K562 (cell line): ENCODE results near the gene RABL6. TPM values are rescaled to one million over a fixed set of nuclear protein-coding genes. Genes with fewer than 3 reads are reported as not detected.

Source experiments
- ATAC-seq: fragments of 200-7000 bp; cut with Tn5 transposase; 3 replicates; pipeline ENCODE4 v1.9.1; 2020; ENCODE audit warnings: moderate library complexity
- BruUV-seq: library from RNA; stranded (reverse); fragments of 400-500 nt; replicated peaks from 2 replicates; lab custom pipeline; 2021; lab: Mats Ljungman, UMichigan
- CTCF ChIA-PET: fragments of 300-600 bp; formaldehyde crosslinking; extraction: SDS; loops from one replicate; lab custom pipeline; 2021; ENCODE audit warnings: low intra/inter-chr PET ratio; lab: Yijun Ruan, JAX
- POLR2A ChIA-PET: fragments of 300-600, 350-650 bp; sonication (Branson Sonifier 250); formaldehyde crosslinking; extraction: SDS; loops from one replicate; lab custom pipeline; 2021; ENCODE audit warnings: antibody characterized with exemption, inconsistent platforms; lab: Yijun Ruan, JAX
- DNase-seq, 4 experiments: peaks; one replicate each; pipeline versions ENCODE4 v3.0.0 to v3.0.0-alpha.2; 2011 to 2018; ENCODE audit warnings: low spot score in 3 of 4, mixed read lengths in 3 of 4; ENCODE audit errors: extremely low read depth in 1 of 4
- FAIRE-seq: peaks from 2 replicates; lab custom pipeline; 2011; peaks lifted over from hg19 to GRCh38; lab: Jason Lieb, UNC
- H2AFZ ChIP-seq: 2 replicates; pipeline ENCODE4 v1.6.0; 2011; ENCODE audit warnings: low read depth, low read length, control low read depth, inconsistent platforms
- H3K27ac ChIP-seq: fragments of 200-600 bp; 3 replicates; pipeline ENCODE4 v1.8.0; 2011; ENCODE audit warnings: low read depth, mild to moderate bottlenecking, control low read depth, inconsistent platforms, low read length, moderate library complexity, mixed read lengths; ENCODE audit errors: extremely low read depth
- H3K27me3 ChIP-seq, 2 experiments: fragments of 300-600 bp in 1 of 2; 2 replicates in 1 of 2; 3 replicates in 1 of 2; pipeline versions ENCODE4 v1.6.0 to v1.8.0; 2011; ENCODE audit warnings: inconsistent platforms in 2 of 2, low read length in 2 of 2, mild to moderate bottlenecking in 1 of 2, mixed read lengths in 1 of 2, moderate library complexity in 1 of 2; ENCODE audit not compliant: control insufficient read depth in 2 of 2, insufficient read depth in 2 of 2
- H3K36me3 ChIP-seq: fragments of 300-600 bp; 3 replicates; pipeline ENCODE4 v1.8.0; 2011; ENCODE audit warnings: mild to moderate bottlenecking, low read length, inconsistent platforms; ENCODE audit not compliant: control insufficient read depth, insufficient read depth
- H3K4me1 ChIP-seq, 2 experiments: fragments of 200-600 bp in 1 of 2; replicated peaks in 1 of 2; 2 replicates in 1 of 2; 3 replicates in 1 of 2; pipeline versions ENCODE4 v1.5.1 to v1.8.0; 2011; ENCODE audit warnings: inconsistent platforms in 2 of 2, low read length in 2 of 2, mild to moderate bottlenecking in 1 of 2, mixed read lengths in 1 of 2, moderate library complexity in 1 of 2; ENCODE audit not compliant: control insufficient read depth in 2 of 2, insufficient read depth in 2 of 2
- H3K4me2 ChIP-seq: 2 replicates; pipeline ENCODE4 v1.6.1; 2011; ENCODE audit warnings: low read length, control low read depth, inconsistent platforms, mixed read lengths; ENCODE audit not compliant: insufficient read depth
- H3K4me3 ChIP-seq: fragments of 200-600 bp; sonication (generic), shearing (Covaris generic); 2 replicates; pipeline ENCODE4 v1.5.1; 2016; ENCODE audit warnings: control low read depth, inconsistent platforms
- H3K79me2 ChIP-seq: fragments of 200-600 bp; 3 replicates; pipeline ENCODE4 v1.8.0; 2011; ENCODE audit warnings: low read length, inconsistent platforms; ENCODE audit not compliant: control insufficient read depth, insufficient read depth
- H3K9ac ChIP-seq, 2 experiments: 2 replicates each; pipeline versions ENCODE4 v1.6.0 to v1.6.1; 2011; ENCODE audit warnings: low read depth in 2 of 2, low read length in 2 of 2, control low read depth in 1 of 2, inconsistent platforms in 1 of 2, mild to moderate bottlenecking in 1 of 2, mixed read lengths in 1 of 2; ENCODE audit not compliant: insufficient read depth in 1 of 2
- H3K9me1 ChIP-seq: one replicate; pipeline ENCODE4 v1.6.0; 2011; ENCODE audit warnings: inconsistent platforms, mild to moderate bottlenecking, low read length, moderate library complexity; ENCODE audit not compliant: control insufficient read depth, insufficient read depth
- H3K9me3 ChIP-seq: replicated peaks from 2 replicates; pipeline ENCODE4 v1.5.1; 2011; ENCODE audit warnings: low read depth, low read length, inconsistent platforms; ENCODE audit not compliant: control insufficient read depth, insufficient read depth
- H4K20me1 ChIP-seq: replicated peaks from 2 replicates; pipeline ENCODE4 v1.6.1; 2011; ENCODE audit warnings: low read length, inconsistent platforms, mixed read lengths; ENCODE audit not compliant: control insufficient read depth, insufficient read depth
- DLX4 ChIP-seq: fragments of 250-450 bp; sonication (Bioruptor Pico); IDR thresholded peaks from 2 replicates; pipeline ENCODE4 v1.6.1; 2021; ENCODE audit warnings: mild to moderate bottlenecking
- FOXA1 ChIP-seq: fragments of 450-650 bp; IDR thresholded peaks from 2 replicates; pipeline ENCODE4 v1.6.1; 2016; ENCODE audit warnings: mild to moderate bottlenecking, borderline replicate concordance
- MIER1 ChIP-seq: fragments of 450-650 bp; IDR thresholded peaks from 2 replicates; pipeline ENCODE4 v1.6.1; 2016; ENCODE audit warnings: antibody characterized with exemption, mild to moderate bottlenecking, low read depth
- PHB ChIP-seq: fragments of 250-450 bp; sonication (Bioruptor Pico); IDR thresholded peaks from 2 replicates; pipeline ENCODE4 v1.5.0; 2021
- ZNF436 ChIP-seq: fragments of 250-450, 450-650 bp; sonication (Bioruptor Pico); formaldehyde crosslinking; IDR thresholded peaks from 2 replicates; pipeline ENCODE4 v1.7.0; 2020; ENCODE audit warnings: mild to moderate bottlenecking
- ZNF589 ChIP-seq: fragments of 200-800 bp; sonication (Bioruptor generic); IDR thresholded peaks from 2 replicates; pipeline ENCODE4 v1.6.1; 2016; ENCODE audit warnings: low read depth, missing genetic modification characterization, missing compliant biosample characterization
- WGBS: fragments of 100-300 bp; shearing (Covaris generic); methylation state at CpG from one replicate; pipeline ENCODE4 v1.1.6; 2016; ENCODE audit warnings: low coverage, mixed read lengths; ENCODE audit not compliant: insufficient coverage; ENCODE audit errors: missing lambda C conversion rate; 5-methylcytosine and 5-hydroxymethylcytosine counted together
- in situ Hi-C: fragments of 300-500 bp; cut with MboI; formaldehyde crosslinking; loops from 4 replicates; pipeline ENCODE4 v1.15.0; 2018; ENCODE audit warnings: inconsistent platforms, mixed read lengths
- intact Hi-C: fragments of 100-400 bp; cut with micrococcal nuclease; formaldehyde crosslinking; loops from 2 replicates; pipeline ENCODE4 v1.14.2; 2022
- polyA plus RNA-seq, 8 experiments: library from polyadenylated mRNA; depleted of rRNA in 4 of 8; stranded (reverse) in 5 of 8; unstranded in 3 of 8; fragments of >200 nt; fragmentation: Nextera tagmentation in 2 of 8; fragmentation: Illumina TruSeq in 1 of 8; extraction: Ambion mirVana in 2 of 8; extraction: Trizol in 1 of 8; gene quantifications; 2 replicates each; pipeline versions ENCODE4 v1.2.1 to v1.2.3, GENCODE V29; 2011 to 2014; ENCODE audit warnings: inconsistent platforms in 1 of 8, missing spikeins in 1 of 8
- total RNA-seq, 7 experiments: library from RNA; depleted of rRNA in 6 of 7; stranded (reverse); fragments of >200 nt in 6 of 7; fragmentation: Illumina TruSeq in 2 of 7; extraction: Trizol in 2 of 7; gene quantifications; 2 replicates each; pipeline versions ENCODE4 v1.2.1 to v1.2.3, GENCODE V29; 2011 to 2021; ENCODE audit warnings: low replicate concordance in 1 of 7
- TF ChIP-seq, protein P1 (sequence below), 2 experiments: fragments of 450-650 bp in 1 of 2; IDR thresholded peaks; 2 replicates each; pipeline ENCODE4 v1.6.1; 2011 to 2017; ENCODE audit warnings: low read depth in 2 of 2, antibody characterized with exemption in 1 of 2, borderline replicate concordance in 1 of 2, low read length in 1 of 2, mild to moderate bottlenecking in 1 of 2, mixed read lengths in 1 of 2; ENCODE audit not compliant: control insufficient read depth in 1 of 2
- TF ChIP-seq, protein P2 (sequence below): sonication (generic); IDR thresholded peaks from 2 replicates; pipeline ENCODE4 v1.6.1; 2016
- TF ChIP-seq, protein P3 (sequence below): conservative IDR thresholded peaks from 2 replicates; pipeline ENCODE4 v1.6.1; 2011; ENCODE audit warnings: low read depth, mild to moderate bottlenecking, low read length; ENCODE audit not compliant: control insufficient read depth
- TF ChIP-seq, protein P4 (sequence below): sonication (generic); formaldehyde crosslinking; IDR thresholded peaks from 2 replicates; pipeline ENCODE4 v1.8.1; 2023; ENCODE audit warnings: mild to moderate bottlenecking, missing genetic modification reagents

RABL6 gene
- total and polyA plus RNA-seq, 9 of the 15 experiments (the other 6 are each of a cell fraction or from before 2014, with no cell fraction given) = 5.6 to 181 (median 84.5) TPM

- TF ChIP-seq, protein P1, sequence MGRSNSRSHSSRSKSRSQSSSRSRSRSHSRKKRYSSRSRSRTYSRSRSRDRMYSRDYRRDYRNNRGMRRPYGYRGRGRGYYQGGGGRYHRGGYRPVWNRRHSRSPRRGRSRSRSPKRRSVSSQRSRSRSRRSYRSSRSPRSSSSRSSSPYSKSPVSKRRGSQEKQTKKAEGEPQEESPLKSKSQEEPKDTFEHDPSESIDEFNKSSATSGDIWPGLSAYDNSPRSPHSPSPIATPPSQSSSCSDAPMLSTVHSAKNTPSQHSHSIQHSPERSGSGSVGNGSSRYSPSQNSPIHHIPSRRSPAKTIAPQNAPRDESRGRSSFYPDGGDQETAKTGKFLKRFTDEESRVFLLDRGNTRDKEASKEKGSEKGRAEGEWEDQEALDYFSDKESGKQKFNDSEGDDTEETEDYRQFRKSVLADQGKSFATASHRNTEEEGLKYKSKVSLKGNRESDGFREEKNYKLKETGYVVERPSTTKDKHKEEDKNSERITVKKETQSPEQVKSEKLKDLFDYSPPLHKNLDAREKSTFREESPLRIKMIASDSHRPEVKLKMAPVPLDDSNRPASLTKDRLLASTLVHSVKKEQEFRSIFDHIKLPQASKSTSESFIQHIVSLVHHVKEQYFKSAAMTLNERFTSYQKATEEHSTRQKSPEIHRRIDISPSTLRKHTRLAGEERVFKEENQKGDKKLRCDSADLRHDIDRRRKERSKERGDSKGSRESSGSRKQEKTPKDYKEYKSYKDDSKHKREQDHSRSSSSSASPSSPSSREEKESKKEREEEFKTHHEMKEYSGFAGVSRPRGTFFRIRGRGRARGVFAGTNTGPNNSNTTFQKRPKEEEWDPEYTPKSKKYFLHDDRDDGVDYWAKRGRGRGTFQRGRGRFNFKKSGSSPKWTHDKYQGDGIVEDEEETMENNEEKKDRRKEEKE (IDR thresholded peaks at IDR 0.05; ENCODE audit: borderline replicate concordance in 1 of 2, control insufficient read depth in 1 of 2, low read depth in 2 of 2, low read length in 1 of 2) = no peak
- TF ChIP-seq, all 486 proteins: peak for 0
Observed at GRCh38 chr9:136759436-136760325, 48.1 kb upstream of the RABL6 start (continued).

DNA sequence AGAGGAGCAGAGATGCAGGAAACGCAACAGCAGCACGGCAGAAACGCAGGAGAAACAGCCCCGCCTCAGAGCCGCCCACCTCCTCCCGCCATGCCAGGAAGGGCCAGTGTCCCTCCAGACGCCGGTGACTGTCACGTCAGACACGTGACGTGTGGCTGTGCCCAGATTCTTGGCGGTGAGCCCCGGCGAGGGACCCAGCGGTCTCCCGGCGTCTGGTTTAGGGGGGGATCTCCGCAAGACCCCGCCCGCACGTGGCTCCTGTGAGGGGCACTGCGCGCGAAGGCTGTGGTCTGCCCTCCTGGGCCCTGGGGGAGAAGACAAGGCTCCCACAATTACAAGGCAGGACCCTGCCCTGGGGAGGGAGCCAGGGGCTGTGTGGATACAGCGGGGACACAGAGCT, 47.3 kb upstream of the RABL6 start:
- Histone ChIP-seq H3K79me2 (no peaks in the 10 kb centered on the region), H3K36me3 (no peaks in the 10 kb centered on the region), H2AFZ (peak overlapping the region; percentile 60), H3K9ac (peak overlapping the region in 1 of 2 experiments; percentile 64; a peak in 1 of 4 replicates), H3K4me2 (peak overlapping the region; percentile 2; the same call in 1 of the 2 replicates), H3K4me1 (peaks cover 8 to 78% of the 10 kb centered on the region in 2 experiments; a peak in 4 of 5 replicates), H3K9me3 (peaks cover 6% of the 10 kb centered on the region), H4K20me1 (no peaks in the 10 kb centered on the region), H3K4me3 (no peak overlapping the region), H3K27ac (no peak overlapping the region), H3K27me3 (no peaks in the 10 kb centered on the region), H3K9me1 (no peaks in the 10 kb centered on the region)
- 62% methylated on average over 25 of the region's 25 CpGs for WGBS
- ChIA-PET CTCF (interaction anchor here (0.6 kb wide), 1 partner anchor 115 kb away, joined by 3 read pairs; no protein-coding TSS in a partner anchor), POLR2A (interaction anchor here (0.6 to 2.6 kb wide), 3 partner anchors 31 to 517 kb away, joined by 3 to 11 read pairs (median 3); partner anchors contain the start of gene TOR4A)
- no peak for ATAC-seq
- in situ Hi-C loops = no loop called here
- intact Hi-C loops = no loop called here
- DNase-seq = no peak
- no peak for FAIRE-seq
- BruUV-seq = no TSS peak
- TF ChIP-seq, protein P2, sequence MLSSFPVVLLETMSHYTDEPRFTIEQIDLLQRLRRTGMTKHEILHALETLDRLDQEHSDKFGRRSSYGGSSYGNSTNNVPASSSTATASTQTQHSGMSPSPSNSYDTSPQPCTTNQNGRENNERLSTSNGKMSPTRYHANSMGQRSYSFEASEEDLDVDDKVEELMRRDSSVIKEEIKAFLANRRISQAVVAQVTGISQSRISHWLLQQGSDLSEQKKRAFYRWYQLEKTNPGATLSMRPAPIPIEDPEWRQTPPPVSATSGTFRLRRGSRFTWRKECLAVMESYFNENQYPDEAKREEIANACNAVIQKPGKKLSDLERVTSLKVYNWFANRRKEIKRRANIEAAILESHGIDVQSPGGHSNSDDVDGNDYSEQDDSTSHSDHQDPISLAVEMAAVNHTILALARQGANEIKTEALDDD = no peak
- TF ChIP-seq PHB (CRISPR knock-in tag) = no peak
- TF ChIP-seq, protein P3, sequence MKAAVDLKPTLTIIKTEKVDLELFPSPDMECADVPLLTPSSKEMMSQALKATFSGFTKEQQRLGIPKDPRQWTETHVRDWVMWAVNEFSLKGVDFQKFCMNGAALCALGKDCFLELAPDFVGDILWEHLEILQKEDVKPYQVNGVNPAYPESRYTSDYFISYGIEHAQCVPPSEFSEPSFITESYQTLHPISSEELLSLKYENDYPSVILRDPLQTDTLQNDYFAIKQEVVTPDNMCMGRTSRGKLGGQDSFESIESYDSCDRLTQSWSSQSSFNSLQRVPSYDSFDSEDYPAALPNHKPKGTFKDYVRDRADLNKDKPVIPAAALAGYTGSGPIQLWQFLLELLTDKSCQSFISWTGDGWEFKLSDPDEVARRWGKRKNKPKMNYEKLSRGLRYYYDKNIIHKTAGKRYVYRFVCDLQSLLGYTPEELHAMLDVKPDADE = no peak
- TF ChIP-seq, protein P4, sequence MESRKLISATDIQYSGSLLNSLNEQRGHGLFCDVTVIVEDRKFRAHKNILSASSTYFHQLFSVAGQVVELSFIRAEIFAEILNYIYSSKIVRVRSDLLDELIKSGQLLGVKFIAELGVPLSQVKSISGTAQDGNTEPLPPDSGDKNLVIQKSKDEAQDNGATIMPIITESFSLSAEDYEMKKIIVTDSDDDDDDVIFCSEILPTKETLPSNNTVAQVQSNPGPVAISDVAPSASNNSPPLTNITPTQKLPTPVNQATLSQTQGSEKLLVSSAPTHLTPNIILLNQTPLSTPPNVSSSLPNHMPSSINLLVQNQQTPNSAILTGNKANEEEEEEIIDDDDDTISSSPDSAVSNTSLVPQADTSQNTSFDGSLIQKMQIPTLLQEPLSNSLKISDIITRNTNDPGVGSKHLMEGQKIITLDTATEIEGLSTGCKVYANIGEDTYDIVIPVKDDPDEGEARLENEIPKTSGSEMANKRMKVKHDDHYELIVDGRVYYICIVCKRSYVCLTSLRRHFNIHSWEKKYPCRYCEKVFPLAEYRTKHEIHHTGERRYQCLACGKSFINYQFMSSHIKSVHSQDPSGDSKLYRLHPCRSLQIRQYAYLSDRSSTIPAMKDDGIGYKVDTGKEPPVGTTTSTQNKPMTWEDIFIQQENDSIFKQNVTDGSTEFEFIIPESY (CRISPR knock-in tag) = peak; percentile 35; the same call in 1 of the 2 replicates
- no peak for TF ChIP-seq FOXA1
- TF ChIP-seq MIER1 = no peak
- no peak for TF ChIP-seq ZNF436 (CRISPR knock-in tag)
- TF ChIP-seq DLX4 = no peak
- no peak for TF ChIP-seq ZNF589
